UCSD-AML1 (cell line): ENCODE data around the gene GLI3.
"Not testable (repeated sequence)": the region's sequence is repeated elsewhere in the genome, so short reads cannot be mapped to it uniquely, and the experiment has no call there.

Experiments used
- DNase-seq: peaks from one replicate; lab custom pipeline; 2025; ENCODE audit not compliant: unreplicated experiment; lab: John Stamatoyannopoulos, UW

GLI3 gene

GRCh38 chr7:42213093-42213492, 23.9 kb downstream of the GLI3 start:
- DNase-seq = no peak

DNA sequence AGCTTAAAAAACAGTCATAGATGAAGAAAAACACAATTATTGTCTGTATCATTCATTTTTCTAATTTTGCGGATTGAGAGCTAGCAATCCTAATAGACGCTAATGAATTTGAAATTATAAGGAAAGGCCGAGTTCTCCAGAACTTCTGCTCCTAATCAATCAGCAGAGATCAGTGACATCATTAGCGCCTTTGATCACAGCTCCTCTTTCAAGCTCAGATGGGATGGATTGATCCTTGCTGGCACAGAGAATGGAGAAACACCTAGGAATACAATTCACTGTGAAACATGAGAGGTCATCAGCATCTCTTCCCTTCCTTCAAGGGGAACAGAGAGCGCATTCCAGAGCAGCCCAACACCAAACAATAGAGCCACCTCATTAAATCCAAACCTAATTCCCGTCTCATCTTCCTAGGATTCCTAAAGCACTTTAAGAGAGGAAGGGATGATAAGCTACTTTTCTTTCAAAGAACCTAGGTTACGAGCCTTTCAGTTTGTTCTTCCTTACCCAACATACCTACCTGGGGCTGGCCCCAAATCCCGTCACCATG, 24.4 kb downstream of the GLI3 start:
- no peak for DNase-seq

DNA sequence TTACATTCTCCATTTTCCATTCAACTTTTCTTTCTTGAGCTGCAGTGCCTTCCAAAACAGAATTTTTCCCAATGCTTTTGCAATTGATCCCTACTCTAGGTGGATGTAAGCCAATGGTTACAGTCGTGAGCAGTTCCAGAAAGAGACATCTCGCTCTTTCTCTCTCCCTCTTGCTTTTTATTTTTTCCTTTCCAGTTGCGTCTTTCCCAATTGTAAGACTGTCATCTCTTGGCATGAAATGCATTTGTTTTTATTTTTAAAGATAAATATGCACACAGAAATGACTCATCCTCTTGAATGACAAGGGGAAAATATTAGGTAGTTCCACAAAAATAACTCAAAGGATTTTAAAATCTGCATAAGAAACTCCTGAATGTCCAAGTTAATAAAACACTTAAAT, 25.1 kb downstream of the GLI3 start:
- DNase-seq = no peak

- no peak for DNase-seq
Measured at GRCh38 chr7:42210779-42211178, 26.2 kb downstream of the GLI3 start.

GRCh38 chr7:42210333-42210732, 26.7 kb downstream of the GLI3 start:
- DNase-seq = no peak

DNA sequence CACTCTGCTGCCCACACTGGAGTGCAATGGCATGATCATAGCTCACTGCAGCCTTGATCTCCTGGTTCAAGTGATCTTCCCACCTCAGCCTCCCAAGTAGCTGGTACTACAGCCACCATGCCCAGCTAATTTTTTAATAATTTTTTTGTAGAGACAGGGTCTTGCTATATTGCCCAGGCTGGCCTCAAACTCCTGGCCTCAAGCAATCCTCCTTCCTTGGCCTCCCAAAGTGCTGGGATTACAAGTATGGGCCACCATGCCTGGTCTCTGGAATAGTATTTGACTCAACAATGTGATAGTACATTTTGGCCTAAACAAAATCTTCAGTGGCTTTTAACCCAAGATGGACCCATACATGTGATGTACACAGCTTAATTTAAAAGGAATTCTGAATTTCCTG, 27.9 kb downstream of the GLI3 start:
- DNase-seq = not testable (repeated sequence)

GRCh38 chr7:42208572-42208971, 28.4 kb downstream of the GLI3 start:
- no peak for DNase-seq

GRCh38 chr7:42207420-42207819, 29.6 kb downstream of the GLI3 start:
- DNase-seq = no peak

DNA sequence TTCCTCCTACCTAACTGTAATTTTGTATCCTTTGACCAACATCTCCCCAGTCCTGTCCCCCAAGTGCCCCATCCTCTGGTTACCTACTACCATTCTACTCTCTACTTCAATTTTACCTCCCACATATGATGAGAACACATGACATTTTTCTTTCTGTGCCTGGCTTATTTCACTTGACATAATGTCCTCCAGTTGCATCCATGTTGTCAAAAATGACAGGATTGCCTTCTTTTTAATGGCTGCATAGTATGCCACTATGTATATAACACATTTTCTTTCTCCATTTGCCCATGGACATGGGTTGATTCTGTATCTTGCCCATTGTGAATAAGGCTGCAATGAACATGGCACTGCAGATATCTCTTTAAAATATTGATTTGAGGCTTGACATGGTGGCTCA, 33.7 kb downstream of the GLI3 start:
- DNase-seq = no peak

- no peak for DNase-seq
Measured at GRCh38 chr7:42202601-42203000, 34.4 kb downstream of the GLI3 start.

GRCh38 chr7:42198974-42199668, 37.9 kb downstream of the GLI3 start:
- DNase-seq = no peak

GRCh38 chr7:42198296-42198695, 38.7 kb downstream of the GLI3 start:
- no peak for DNase-seq

DNA sequence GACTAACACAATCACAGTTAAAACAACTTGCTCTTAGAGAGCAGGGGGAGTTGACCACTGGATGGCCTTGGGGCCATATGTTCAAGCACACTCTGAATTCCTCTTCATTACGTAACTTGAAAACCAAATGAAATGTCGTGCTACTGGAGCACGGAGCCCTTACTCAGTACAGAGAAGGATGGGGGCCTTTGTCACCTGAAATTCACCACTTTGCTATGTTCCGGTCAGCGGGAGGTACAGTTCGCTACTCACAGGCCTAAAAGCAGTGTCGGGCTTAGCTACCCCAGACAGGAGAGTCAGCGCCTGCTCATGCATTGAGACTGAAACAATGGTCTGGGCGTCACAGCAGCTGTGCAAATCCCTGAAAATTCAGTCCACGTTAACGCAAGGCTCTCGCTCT, 39.6 kb downstream of the GLI3 start:
- no peak for DNase-seq

GRCh38 chr7:42194238-42194637, 42.8 kb downstream of the GLI3 start:
- DNase-seq = no peak

DNA sequence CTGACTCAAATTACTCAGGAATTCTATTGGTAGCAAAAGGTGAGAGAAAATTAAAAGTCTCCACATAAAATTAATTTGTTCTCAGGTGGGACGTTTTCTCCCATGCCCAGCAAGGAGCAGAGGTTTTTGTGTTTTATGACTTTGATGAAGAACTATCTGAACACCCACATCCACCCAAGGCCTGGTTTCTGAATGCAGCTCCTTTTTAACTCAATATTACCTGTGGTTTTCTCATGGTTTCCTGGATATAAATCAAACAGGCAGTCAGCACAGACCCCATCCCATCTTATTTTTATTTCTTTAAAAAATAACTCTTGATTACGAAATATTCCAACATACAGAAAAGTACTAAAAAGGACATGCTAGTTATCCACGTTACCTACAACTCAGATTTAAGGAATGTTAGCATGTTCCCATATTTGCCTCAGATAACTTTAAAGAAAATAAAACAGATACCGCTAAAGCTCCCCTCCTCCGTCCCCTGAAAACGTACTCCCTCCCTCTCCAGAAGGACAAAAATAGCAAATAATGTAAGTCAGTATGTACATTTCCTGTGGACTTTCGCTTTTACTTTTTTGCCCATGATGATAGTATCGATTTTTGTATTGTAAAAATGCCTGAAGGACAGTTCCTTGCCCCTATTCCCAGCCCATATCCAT, 43.4 kb downstream of the GLI3 start:
- no peak for DNase-seq

DNA sequence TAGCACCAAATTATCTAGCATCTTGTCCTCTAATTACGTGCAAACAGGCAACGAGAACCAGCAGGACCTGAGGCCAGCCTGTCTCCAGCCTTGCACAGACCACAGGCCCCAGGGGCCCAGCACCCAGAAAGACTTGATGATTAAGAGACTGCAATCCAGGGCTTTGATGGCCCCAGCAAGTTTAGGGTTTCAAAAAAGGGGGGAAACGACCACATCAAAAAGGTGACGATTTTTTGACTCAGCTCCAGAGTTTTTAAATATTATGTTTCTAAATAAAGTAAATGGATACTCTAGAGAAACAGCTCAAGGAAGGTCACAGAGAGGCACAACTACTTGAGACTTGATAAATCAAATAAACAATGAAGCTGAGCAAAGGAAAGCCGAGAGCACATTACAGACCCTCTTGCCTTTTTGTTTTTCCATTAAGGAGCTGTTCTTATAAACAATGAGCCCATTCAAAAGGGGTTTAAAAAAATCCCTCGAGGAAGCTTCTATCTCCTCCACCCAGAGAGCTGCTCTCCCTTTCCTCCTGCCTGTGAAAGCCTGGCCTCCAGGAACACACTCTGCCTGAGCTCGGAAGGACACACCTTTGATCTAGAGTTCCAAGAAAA, 44.1 kb downstream of the GLI3 start:
- no peak for DNase-seq

- DNase-seq = no peak
Measured at GRCh38 chr7:42192066-42192465, 44.9 kb downstream of the GLI3 start.

DNA sequence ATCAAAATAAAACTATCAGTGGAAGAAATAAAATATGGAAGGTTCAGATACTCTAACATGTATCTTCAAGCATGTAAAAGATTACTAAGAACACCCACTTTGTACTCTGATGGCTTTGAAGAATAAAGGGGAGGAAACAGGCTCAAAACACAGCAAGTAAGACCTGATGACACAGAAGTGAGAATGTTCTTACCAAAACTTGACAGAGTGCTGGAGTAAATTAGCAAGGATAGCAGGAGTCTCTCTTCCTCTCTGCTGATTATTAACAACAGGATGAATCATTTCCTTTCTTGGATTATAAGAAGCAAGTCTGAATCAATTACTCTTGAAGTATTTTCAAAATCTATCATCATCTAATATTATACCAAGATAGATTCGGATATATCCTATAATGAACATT, 47.5 kb downstream of the GLI3 start:
- DNase-seq = no peak

DNA sequence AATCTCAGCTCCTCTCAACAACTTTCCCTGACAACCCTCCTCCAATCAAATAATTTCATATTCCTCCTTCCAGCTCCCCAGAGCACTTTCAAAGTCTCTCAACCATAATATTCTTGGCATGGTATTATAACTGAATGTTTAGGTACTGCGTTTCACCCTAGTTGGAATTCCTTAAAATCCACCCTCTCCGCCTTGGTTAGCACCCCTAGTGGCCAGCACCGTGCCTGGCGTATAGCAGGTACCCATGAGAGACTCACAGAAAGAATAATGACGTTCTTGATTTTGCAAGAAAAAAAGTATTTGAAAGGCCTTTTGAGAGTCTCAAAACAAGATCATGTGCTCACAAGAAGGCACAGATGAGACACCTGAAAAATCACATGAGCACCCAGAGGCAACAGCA, 50.9 kb downstream of the GLI3 start:
- DNase-seq = no peak

GRCh38 chr7:42185726-42186125, 51.3 kb downstream of the GLI3 start:
- no peak for DNase-seq

- DNase-seq = no peak
Measured at GRCh38 chr7:42183547-42183946, 53.5 kb downstream of the GLI3 start.

GRCh38 chr7:42181566-42181965, 55.4 kb downstream of the GLI3 start:
- no peak for DNase-seq
